ENCODE results near the gene PCDH1. TPM values are rescaled to one million over a fixed set of nuclear protein-coding genes. Genes with fewer than 3 reads are reported as not detected.

The PCDH1 gene
- polyA plus RNA-seq, 4 donors, result 24.0 to 28.3 (median 25.6) TPM

GRCh38 chr5:141857226-141857625, 21.0 kb downstream of the PCDH1 start:
- no peak for DNase-seq (ENCODE audit: low read depth in 4 of 4, low spot score in 3 of 4)

- no peak for DNase-seq (ENCODE audit: low read depth in 4 of 4, low spot score in 3 of 4)
Observed at GRCh38 chr5:141856037-141856790, 22.0 kb downstream of the PCDH1 start.

GRCh38 chr5:141855265-141856036, 22.8 kb downstream of the PCDH1 start:
- DNase-seq (ENCODE audit: low read depth in 4 of 4, low spot score in 3 of 4), result no peak

- no peak for DNase-seq (ENCODE audit: low read depth in 4 of 4, low spot score in 3 of 4)
Observed at GRCh38 chr5:141853895-141854626, 24.1 kb downstream of the PCDH1 start.

- DNase-seq (ENCODE audit: low read depth in 4 of 4, low spot score in 3 of 4), result no peak
Observed at GRCh38 chr5:141852448-141852847, 25.8 kb downstream of the PCDH1 start.

GRCh38 chr5:141851195-141851874, 26.9 kb downstream of the PCDH1 start:
- no peak for DNase-seq (ENCODE audit: low read depth in 4 of 4, low spot score in 3 of 4)

- no peak for DNase-seq (ENCODE audit: low read depth in 4 of 4, low spot score in 3 of 4)
Observed at GRCh38 chr5:141850786-141851185, 27.4 kb downstream of the PCDH1 start.

GRCh38 chr5:141850244-141850768, 27.9 kb downstream of the PCDH1 start:
- DNase-seq (ENCODE audit: low read depth in 4 of 4, low spot score in 3 of 4), result no peak

- DNase-seq (ENCODE audit: low read depth in 4 of 4, low spot score in 3 of 4), result peak; percentile 76 to 83 (median 78)
Observed at GRCh38 chr5:141849415-141850243, 28.6 kb downstream of the PCDH1 start.

GRCh38 chr5:141848744-141849414, 29.3 kb downstream of the PCDH1 start:
- no peak for DNase-seq (ENCODE audit: low read depth in 4 of 4, low spot score in 3 of 4)

GRCh38 chr5:141846031-141846430, 32.2 kb downstream of the PCDH1 start:
- no peak for DNase-seq (ENCODE audit: low read depth in 4 of 4, low spot score in 3 of 4)

- DNase-seq (ENCODE audit: low read depth in 4 of 4, low spot score in 3 of 4), result no peak
Observed at GRCh38 chr5:141845371-141845851, 32.8 kb downstream of the PCDH1 start.

GRCh38 chr5:141844414-141845097, 33.7 kb downstream of the PCDH1 start:
- no peak for DNase-seq (ENCODE audit: low read depth in 4 of 4, low spot score in 3 of 4)

- DNase-seq (ENCODE audit: low read depth in 4 of 4, low spot score in 3 of 4), result no peak
Observed at GRCh38 chr5:141843156-141843927, 34.9 kb downstream of the PCDH1 start.

GRCh38 chr5:141841378-141842180, 36.6 kb downstream of the PCDH1 start:
- no peak for DNase-seq (ENCODE audit: low read depth in 4 of 4, low spot score in 3 of 4)

- no peak for DNase-seq (ENCODE audit: low read depth in 4 of 4, low spot score in 3 of 4)
Observed at GRCh38 chr5:141840826-141841360, 37.3 kb downstream of the PCDH1 start.

Data from right renal pelvis (tissue), 4 donors.